HepG2 (cell line): ENCODE data around the gene MLX. TPM values are rescaled to one million over a fixed set of nuclear protein-coding genes. Genes with fewer than 3 reads are reported as not detected.

Experiments
- ATAC-seq: fragments of 200-7000 bp; cut with Tn5 transposase; 3 replicates; pipeline ENCODE4 v1.9.1; 2020; ENCODE audit warnings: mild to moderate bottlenecking, moderate library complexity
- BruUV-seq: library from RNA; stranded (reverse); fragments of 400-500 nt; replicated peaks from 2 replicates; lab custom pipeline; 2021; lab: Mats Ljungman, UMichigan
- CTCF ChIA-PET: fragments of 300-600 bp; formaldehyde crosslinking; extraction: SDS; loops from one replicate; lab custom pipeline; 2021; ENCODE audit warnings: low total read pairs, inconsistent platforms, low intra/inter-chr PET ratio; lab: Yijun Ruan, JAX
- POLR2A ChIA-PET: fragments of 350-600 bp; sonication (Branson Sonifier 250); formaldehyde crosslinking; loops from one replicate; lab custom pipeline; 2020; ENCODE audit warnings: antibody characterized with exemption, inconsistent platforms; lab: Yijun Ruan, JAX
- DNase-seq: peaks from one replicate; pipeline ENCODE4 v3.0.0-alpha.2; 2015; ENCODE audit warnings: low spot score
- FAIRE-seq: peaks from 3 replicates; lab custom pipeline; 2011; peaks lifted over from hg19 to GRCh38; lab: Jason Lieb, UNC
- H2AFZ ChIP-seq: one replicate; pipeline ENCODE4 v1.6.1; 2011; ENCODE audit warnings: low read length, inconsistent platforms
- H3K27ac ChIP-seq: fragments of 300-600 bp; 3 replicates; pipeline ENCODE4 v1.8.0; 2011; ENCODE audit warnings: mixed run types, mild to moderate bottlenecking, mixed read lengths, low read length, inconsistent platforms; ENCODE audit not compliant: insufficient read depth; ENCODE audit errors: extremely low read length
- H3K27me3 ChIP-seq, 2 experiments: fragments of 200-600 bp in 1 of 2; 2 replicates in 1 of 2; 3 replicates in 1 of 2; pipeline versions ENCODE4 v1.6.0 to v1.8.0; 2011; ENCODE audit warnings: low read length in 2 of 2, mild to moderate bottlenecking in 2 of 2, moderate library complexity in 2 of 2, inconsistent platforms in 1 of 2; ENCODE audit not compliant: insufficient read depth in 2 of 2, control insufficient read depth in 1 of 2
- H3K36me3 ChIP-seq, 2 experiments: fragments of 200-600 bp in 1 of 2; replicated peaks in 1 of 2; 2 replicates in 1 of 2; 3 replicates in 1 of 2; pipeline versions ENCODE4 v1.5.1 to v1.8.0; 2011; ENCODE audit warnings: low read length in 2 of 2, inconsistent platforms in 1 of 2; ENCODE audit not compliant: insufficient read depth in 2 of 2, control insufficient read depth in 1 of 2
- H3K4me1 ChIP-seq: 2 replicates; pipeline ENCODE4 v1.5.1; 2012; ENCODE audit warnings: low read length, inconsistent platforms; ENCODE audit not compliant: insufficient read depth
- H3K4me2 ChIP-seq: 2 replicates; pipeline ENCODE4 v1.6.0; 2011; ENCODE audit warnings: low read depth, low read length, inconsistent platforms
- H3K4me3 ChIP-seq, 3 experiments: fragments of 200-600 bp in 1 of 3; sonication (generic), shearing (Covaris generic) in 1 of 3; replicated peaks in 1 of 3; 2 replicates each; pipeline ENCODE4 v1.5.1; 2011 to 2016; ENCODE audit warnings: low read length in 3 of 3, inconsistent platforms in 2 of 3, low read depth in 2 of 3, mild to moderate bottlenecking in 2 of 3, control low read depth in 1 of 3, mixed read lengths in 1 of 3; ENCODE audit not compliant: insufficient read depth in 1 of 3
- H3K79me2 ChIP-seq: one replicate; pipeline ENCODE4 v1.6.1; 2011; ENCODE audit warnings: low read length, inconsistent platforms; ENCODE audit not compliant: insufficient read depth
- H3K9ac ChIP-seq: 2 replicates; pipeline ENCODE4 v1.6.0; 2011; ENCODE audit warnings: mild to moderate bottlenecking, low read depth, low read length, inconsistent platforms; ENCODE audit not compliant: insufficient read depth
- H3K9me3 ChIP-seq: 2 replicates; pipeline ENCODE4 v1.5.1; 2012; ENCODE audit warnings: mild to moderate bottlenecking, low read length
- H4K20me1 ChIP-seq: 2 replicates; pipeline ENCODE4 v1.6.0; 2011; ENCODE audit warnings: inconsistent platforms, mild to moderate bottlenecking, low read length, moderate library complexity; ENCODE audit not compliant: insufficient read depth
- FOXM1 ChIP-seq: sonication (generic); formaldehyde crosslinking; IDR thresholded peaks from 2 replicates; pipeline ENCODE4 v1.5.0; 2020; ENCODE audit warnings: missing genetic modification reagents
- PBX3 ChIP-seq: sonication (generic); formaldehyde crosslinking; IDR thresholded peaks from 2 replicates; pipeline ENCODE4 v1.8.1; 2023; ENCODE audit warnings: missing genetic modification reagents, inconsistent platforms, borderline replicate concordance
- PCBP2 ChIP-seq: fragments of 200-400 bp; formaldehyde crosslinking; optimal IDR thresholded peaks from 2 replicates; pipeline ENCODE3; 2018; ENCODE audit warnings: low read length, low read depth; ENCODE audit not compliant: poor library complexity, severe bottlenecking
- TAF15 ChIP-seq: fragments of 200-400 bp; formaldehyde crosslinking; IDR thresholded peaks from one replicate; pipeline ENCODE4 v1.6.1; 2018; ENCODE audit warnings: mild to moderate bottlenecking, low read depth, low read length; ENCODE audit not compliant: poor library complexity, severe bottlenecking
- ZBTB21 ChIP-seq: sonication (generic); formaldehyde crosslinking; IDR thresholded peaks from 2 replicates; pipeline ENCODE4 v1.4.0; 2020; ENCODE audit warnings: missing genetic modification reagents
- ZNF180 ChIP-seq: sonication (generic); formaldehyde crosslinking; IDR thresholded peaks from 2 replicates; pipeline ENCODE4 v1.4.0; 2020; ENCODE audit warnings: low read depth, missing genetic modification reagents, borderline replicate concordance
- ZNF282 ChIP-seq: fragments of 450-650 bp; IDR thresholded peaks from 2 replicates; pipeline ENCODE4 v1.6.1; 2018; ENCODE audit not compliant: partially characterized antibody
- ZNF605 ChIP-seq: sonication (generic); formaldehyde crosslinking; IDR thresholded peaks from 2 replicates; pipeline ENCODE4 v1.8.0; 2022; ENCODE audit warnings: mild to moderate bottlenecking, missing genetic modification reagents
- WGBS: methylation state at CpG from one replicate; pipeline ENCODE4 v1.1.6; 2017; ENCODE audit warnings: low lambda C conversion rate; 5-methylcytosine and 5-hydroxymethylcytosine counted together
- in situ Hi-C: cut with HindIII; loops from 2 replicates; pipeline ENCODE4 v1.10.0; 2017; ENCODE audit warnings: low pct_unique_long_range_greater_than_20kb; ENCODE audit not compliant: extremely low pct_ligation_motif_present
- intact Hi-C: fragments of 100-400 bp; cut with micrococcal nuclease; formaldehyde crosslinking; loops from one replicate; pipeline ENCODE4 v1.10.0; 2022; ENCODE audit not compliant: unreplicated experiment
- polyA plus RNA-seq, 8 experiments: library from polyadenylated mRNA; depleted of rRNA in 3 of 8; stranded (reverse) in 7 of 8; unstranded in 1 of 8; fragments of >200 nt; fragmentation: Illumina TruSeq in 4 of 8; extraction: Trizol in 4 of 8; gene quantifications; 2 replicates each; pipeline versions ENCODE4 v1.2.1 to v1.2.3, GENCODE V29; 2011 to 2016; ENCODE audit warnings: low read depth in 4 of 8, missing spikeins in 1 of 8, mixed read lengths in 1 of 8; ENCODE audit not compliant: insufficient read depth in 1 of 8
- total RNA-seq, 5 experiments: library from RNA; depleted of rRNA; stranded (reverse); fragments of >200 nt; fragmentation: Illumina TruSeq; extraction: Trizol; gene quantifications; 2 replicates each; pipeline ENCODE4 v1.2.3, GENCODE V29; 2016; ENCODE audit warnings: low read depth in 1 of 5
- TF ChIP-seq, protein P1 (sequence below): IDR thresholded peaks from 2 replicates; pipeline ENCODE4 v1.6.1; 2016; ENCODE audit warnings: mild to moderate bottlenecking, missing biosample characterization, missing genetic modification reagents
- TF ChIP-seq, protein P2 (sequence below): IDR thresholded peaks from 2 replicates; pipeline ENCODE4 v1.6.1; 2016; ENCODE audit warnings: low read depth, borderline replicate concordance
- TF ChIP-seq, protein P3 (sequence below): sonication (generic); formaldehyde crosslinking; IDR thresholded peaks from 2 replicates; pipeline ENCODE4 v1.4.0; 2020; ENCODE audit warnings: missing genetic modification reagents, mild to moderate bottlenecking, borderline replicate concordance

The MLX gene
- total and polyA plus RNA-seq, 2 of the 13 experiments (the other 11 are each of a cell fraction or from before 2014, with no cell fraction given): 38.9 to 74.4 TPM

- Histone ChIP-seq H3K79me2 (no peaks in the 10 kb centered on the region), H3K36me3 (peaks cover 49 to 93% of the 10 kb centered on the region in 2 experiments), H3K4me2 (no peak overlapping the region), H4K20me1 (no peaks in the 10 kb centered on the region), H3K4me1 (no peaks in the 10 kb centered on the region), H2AFZ (no peak overlapping the region), H3K27ac (no peak overlapping the region), H3K9me3 (no peaks in the 10 kb centered on the region), H3K27me3 (no peaks in the 10 kb centered on the region), H3K9ac (no peak overlapping the region), H3K4me3 (no peak overlapping the region)
- CTCF ChIA-PET: no interaction called here
- FAIRE-seq (no peak), DNase-seq (no peak), ATAC-seq (no peak)
- intact Hi-C loops (no loop called here), in situ Hi-C loops (no loop called here)
- no TSS peak for BruUV-seq
- 97% methylated on average over 9 of the region's 9 CpGs for WGBS
- POLR2A ChIA-PET: no interaction called here
- no peak for TF ChIP-seq PBX3 (CRISPR knock-in tag)
- no peak for TF ChIP-seq ZNF605
- no peak for TF ChIP-seq FOXM1 (CRISPR knock-in tag)
- no peak for TF ChIP-seq ZNF282
- TF ChIP-seq, protein P1, sequence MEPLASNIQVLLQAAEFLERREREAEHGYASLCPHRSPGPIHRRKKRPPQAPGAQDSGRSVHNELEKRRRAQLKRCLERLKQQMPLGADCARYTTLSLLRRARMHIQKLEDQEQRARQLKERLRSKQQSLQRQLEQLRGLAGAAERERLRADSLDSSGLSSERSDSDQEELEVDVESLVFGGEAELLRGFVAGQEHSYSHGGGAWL (CRISPR knock-in tag): no peak
Measured at GRCh38 chr17:42584880-42585279, 18.0 kb downstream of the MLX start.

- H3K4me3 ChIP-seq: no peak overlapping the region
- no peaks in the 10 kb centered on the region for H3K4me1 ChIP-seq
- no peaks in the 10 kb centered on the region for H3K79me2 ChIP-seq
- intact Hi-C loops: no loop called here
- no peaks in the 10 kb centered on the region for H4K20me1 ChIP-seq
- no TSS peak for BruUV-seq
- no peak overlapping the region for H3K9ac ChIP-seq
- in situ Hi-C loops: no loop called here
- no peak overlapping the region for H2AFZ ChIP-seq
- 100% methylated on average over 1 of the region's 1 CpG for WGBS
- no peak for DNase-seq
- H3K9me3 ChIP-seq: no peaks in the 10 kb centered on the region
- no peak overlapping the region for H3K4me2 ChIP-seq
- no peak for ATAC-seq
- peaks cover 51 to 93% of the 10 kb centered on the region in 2 experiments for H3K36me3 ChIP-seq
- no peak overlapping the region for H3K27ac ChIP-seq
- no peaks in the 10 kb centered on the region for H3K27me3 ChIP-seq
- FAIRE-seq: no peak
- ChIA-PET CTCF (no interaction called here), POLR2A (no interaction called here)
- TF ChIP-seq ZBTB21: no peak
- TF ChIP-seq, protein P2, sequence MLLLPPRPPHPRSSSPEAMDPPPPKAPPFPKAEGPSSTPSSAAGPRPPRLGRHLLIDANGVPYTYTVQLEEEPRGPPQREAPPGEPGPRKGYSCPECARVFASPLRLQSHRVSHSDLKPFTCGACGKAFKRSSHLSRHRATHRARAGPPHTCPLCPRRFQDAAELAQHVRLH (CRISPR knock-in tag): no peak
- no peak for TF ChIP-seq TAF15
- TF ChIP-seq ZNF180 (CRISPR knock-in tag): no peak
- no peak for TF ChIP-seq PCBP2
- TF ChIP-seq, protein P3, sequence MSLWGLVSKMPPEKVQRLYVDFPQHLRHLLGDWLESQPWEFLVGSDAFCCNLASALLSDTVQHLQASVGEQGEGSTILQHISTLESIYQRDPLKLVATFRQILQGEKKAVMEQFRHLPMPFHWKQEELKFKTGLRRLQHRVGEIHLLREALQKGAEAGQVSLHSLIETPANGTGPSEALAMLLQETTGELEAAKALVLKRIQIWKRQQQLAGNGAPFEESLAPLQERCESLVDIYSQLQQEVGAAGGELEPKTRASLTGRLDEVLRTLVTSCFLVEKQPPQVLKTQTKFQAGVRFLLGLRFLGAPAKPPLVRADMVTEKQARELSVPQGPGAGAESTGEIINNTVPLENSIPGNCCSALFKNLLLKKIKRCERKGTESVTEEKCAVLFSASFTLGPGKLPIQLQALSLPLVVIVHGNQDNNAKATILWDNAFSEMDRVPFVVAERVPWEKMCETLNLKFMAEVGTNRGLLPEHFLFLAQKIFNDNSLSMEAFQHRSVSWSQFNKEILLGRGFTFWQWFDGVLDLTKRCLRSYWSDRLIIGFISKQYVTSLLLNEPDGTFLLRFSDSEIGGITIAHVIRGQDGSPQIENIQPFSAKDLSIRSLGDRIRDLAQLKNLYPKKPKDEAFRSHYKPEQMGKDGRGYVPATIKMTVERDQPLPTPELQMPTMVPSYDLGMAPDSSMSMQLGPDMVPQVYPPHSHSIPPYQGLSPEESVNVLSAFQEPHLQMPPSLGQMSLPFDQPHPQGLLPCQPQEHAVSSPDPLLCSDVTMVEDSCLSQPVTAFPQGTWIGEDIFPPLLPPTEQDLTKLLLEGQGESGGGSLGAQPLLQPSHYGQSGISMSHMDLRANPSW (CRISPR knock-in tag): no peak
Measured at GRCh38 chr17:42585353-42585752, 18.5 kb downstream of the MLX start.
